ENCODE data around the gene C8B. TPM values are rescaled to one million over a fixed set of nuclear protein-coding genes. Genes with fewer than 3 reads are reported as not detected.

Gene C8B
- total RNA-seq, 1 experiment from 2014 or later = not detected

- Histone ChIP-seq H3K4me3 (ENCODE audit: low read depth, low read length) (no peak overlapping the region), H3K9me3 (no peaks in the 10 kb centered on the region), H3K36me3 (ENCODE audit: control insufficient read depth, insufficient read depth, low read length) (no peaks in the 10 kb centered on the region), H3K4me1 (no peaks in the 10 kb centered on the region), H3K27me3 (replicated peaks; ENCODE audit: control insufficient read depth, insufficient read depth, low read length) (no peaks in the 10 kb centered on the region)
- POLR2A ChIA-PET = no interaction called here
- no peak for DNase-seq
- intact Hi-C loops (cut with micrococcal nuclease; ENCODE audit: unreplicated experiment) = no loop called here
- H3K27me3 Mint-ChIP-seq (ENCODE audit: insufficient read depth, unreplicated experiment) = no peaks in the 10 kb centered on the region
- H3K4me1 Mint-ChIP-seq (ENCODE audit: low read depth, unreplicated experiment) = no peaks in the 10 kb centered on the region
- H3K27ac Mint-ChIP-seq (ENCODE audit: unreplicated experiment) = no peak overlapping the region
- TF ChIP-seq, protein P1, sequence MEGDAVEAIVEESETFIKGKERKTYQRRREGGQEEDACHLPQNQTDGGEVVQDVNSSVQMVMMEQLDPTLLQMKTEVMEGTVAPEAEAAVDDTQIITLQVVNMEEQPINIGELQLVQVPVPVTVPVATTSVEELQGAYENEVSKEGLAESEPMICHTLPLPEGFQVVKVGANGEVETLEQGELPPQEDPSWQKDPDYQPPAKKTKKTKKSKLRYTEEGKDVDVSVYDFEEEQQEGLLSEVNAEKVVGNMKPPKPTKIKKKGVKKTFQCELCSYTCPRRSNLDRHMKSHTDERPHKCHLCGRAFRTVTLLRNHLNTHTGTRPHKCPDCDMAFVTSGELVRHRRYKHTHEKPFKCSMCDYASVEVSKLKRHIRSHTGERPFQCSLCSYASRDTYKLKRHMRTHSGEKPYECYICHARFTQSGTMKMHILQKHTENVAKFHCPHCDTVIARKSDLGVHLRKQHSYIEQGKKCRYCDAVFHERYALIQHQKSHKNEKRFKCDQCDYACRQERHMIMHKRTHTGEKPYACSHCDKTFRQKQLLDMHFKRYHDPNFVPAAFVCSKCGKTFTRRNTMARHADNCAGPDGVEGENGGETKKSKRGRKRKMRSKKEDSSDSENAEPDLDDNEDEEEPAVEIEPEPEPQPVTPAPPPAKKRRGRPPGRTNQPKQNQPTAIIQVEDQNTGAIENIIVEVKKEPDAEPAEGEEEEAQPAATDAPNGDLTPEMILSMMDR (IDR thresholded peaks at IDR 0.05; ENCODE audit: insufficient read depth in 1 of 2, low read depth in 1 of 2, low read length in 1 of 2, severe bottlenecking in 1 of 2, unreplicated experiment in 1 of 2) = no peak
- H3K4me3 Mint-ChIP-seq (ENCODE audit: unreplicated experiment) = no peak overlapping the region
- no peaks in the 10 kb centered on the region for H3K9me3 Mint-ChIP-seq (ENCODE audit: unreplicated experiment)
- H3K36me3 Mint-ChIP-seq (ENCODE audit: insufficient read depth, unreplicated experiment) = no peaks in the 10 kb centered on the region
- BruUV-seq (replicated peaks) = no TSS peak
- CTCF ChIA-PET = interaction anchor here (0.7 kb wide), 1 partner anchor 121 kb away, joined by 3 read pairs; no protein-coding TSS in a partner anchor
Observed at GRCh38 chr1:56898005-56898373, 67.8 kb downstream of the C8B start.

DNA sequence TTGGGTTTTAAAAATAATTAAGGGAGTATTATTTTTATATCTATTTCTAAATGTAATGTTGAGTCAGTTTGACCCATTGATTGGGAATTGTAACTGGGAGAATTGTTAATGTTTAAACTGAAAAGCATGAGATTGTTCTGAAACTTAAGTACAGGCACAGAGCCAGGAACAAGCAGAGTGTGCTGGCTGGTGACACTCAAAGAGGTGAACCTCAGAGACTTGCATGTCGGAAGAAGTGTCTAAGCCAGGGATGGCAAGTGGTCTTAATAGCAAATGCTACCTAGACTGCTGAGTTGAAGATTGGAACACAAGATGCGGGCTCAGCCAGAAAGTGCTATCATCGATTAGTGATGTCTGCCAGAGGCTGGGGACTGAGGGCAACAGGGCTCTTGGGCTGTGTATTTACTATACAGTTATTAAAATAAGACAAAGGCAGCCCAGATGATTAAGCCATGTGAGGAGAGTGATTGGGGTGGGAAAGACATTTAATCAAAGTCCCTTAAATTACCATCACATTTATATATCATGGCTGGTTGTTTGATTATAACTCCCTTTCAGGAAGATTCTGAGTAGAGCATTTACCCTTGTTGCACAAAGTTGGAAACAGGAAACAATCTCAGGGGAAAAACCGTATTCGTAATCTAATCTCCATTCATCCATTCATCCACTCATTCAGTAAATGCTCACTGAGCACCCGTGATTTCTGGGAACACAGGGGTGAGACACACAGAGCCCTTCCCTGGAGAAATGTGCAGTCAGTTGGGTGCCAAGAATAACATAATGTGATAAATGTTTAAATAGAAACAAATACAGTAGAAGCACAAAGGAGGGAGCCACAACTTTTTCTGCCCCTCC is 68.4 kb downstream of the C8B start:
- Histone ChIP-seq H3K9me3 (no peaks in the 10 kb centered on the region), H3K36me3 (ENCODE audit: control insufficient read depth, insufficient read depth, low read length) (no peaks in the 10 kb centered on the region), H3K4me1 (no peaks in the 10 kb centered on the region), H3K4me3 (ENCODE audit: low read depth, low read length) (no peak overlapping the region), H3K27me3 (replicated peaks; ENCODE audit: control insufficient read depth, insufficient read depth, low read length) (no peaks in the 10 kb centered on the region)
- TF ChIP-seq, protein P1 (IDR thresholded peaks at IDR 0.05; ENCODE audit: insufficient read depth in 1 of 2, low read depth in 1 of 2, low read length in 1 of 2, severe bottlenecking in 1 of 2, unreplicated experiment in 1 of 2) = no peak
- H3K9me3 Mint-ChIP-seq (ENCODE audit: unreplicated experiment) = no peaks in the 10 kb centered on the region
- H3K4me3 Mint-ChIP-seq (ENCODE audit: unreplicated experiment) = no peak overlapping the region
- DNase-seq = no peak
- no peak overlapping the region for H3K27ac Mint-ChIP-seq (ENCODE audit: unreplicated experiment)
- ChIA-PET CTCF (no interaction called here), POLR2A (no interaction called here)
- H3K36me3 Mint-ChIP-seq (ENCODE audit: insufficient read depth, unreplicated experiment) = no peaks in the 10 kb centered on the region
- no TSS peak for BruUV-seq (replicated peaks)
- intact Hi-C loops (cut with micrococcal nuclease; ENCODE audit: unreplicated experiment) = no loop called here
- H3K27me3 Mint-ChIP-seq (ENCODE audit: insufficient read depth, unreplicated experiment) = no peaks in the 10 kb centered on the region
- H3K4me1 Mint-ChIP-seq (ENCODE audit: low read depth, unreplicated experiment) = no peaks in the 10 kb centered on the region

DNA sequence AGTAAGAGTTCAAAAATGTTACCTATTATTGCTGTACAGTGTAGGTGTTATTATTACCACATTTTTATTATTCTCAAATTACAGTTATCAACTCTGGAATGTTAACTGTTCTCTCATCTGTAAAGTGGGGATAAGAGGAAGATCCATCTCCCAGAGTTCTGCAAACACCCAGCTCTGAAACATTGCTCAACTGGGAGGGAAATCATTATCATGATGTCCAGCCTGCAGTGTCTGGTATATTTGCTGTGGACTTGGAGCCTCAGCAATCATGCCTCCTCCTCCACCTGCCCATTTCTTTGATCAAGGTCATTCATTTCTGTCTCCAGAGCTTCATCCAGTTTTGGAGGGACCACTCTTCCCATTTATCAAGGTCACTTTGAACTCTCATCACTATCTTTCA is 71.8 kb downstream of the C8B start:
- H3K4me3 Mint-ChIP-seq (ENCODE audit: unreplicated experiment) = no peak overlapping the region
- POLR2A ChIA-PET = no interaction called here

More for the DNA sequence above, 71.8 kb downstream of the C8B start:
- H3K27me3 ChIP-seq (replicated peaks; ENCODE audit: control insufficient read depth, insufficient read depth, low read length) = no peaks in the 10 kb centered on the region
- no peak overlapping the region for H3K4me3 ChIP-seq (ENCODE audit: low read depth, low read length)
- H3K4me1 ChIP-seq = no peaks in the 10 kb centered on the region
- no peaks in the 10 kb centered on the region for H3K9me3 ChIP-seq
- BruUV-seq (replicated peaks) = no TSS peak
- TF ChIP-seq, protein P1 (IDR thresholded peaks at IDR 0.05; ENCODE audit: insufficient read depth in 1 of 2, low read depth in 1 of 2, low read length in 1 of 2, severe bottlenecking in 1 of 2, unreplicated experiment in 1 of 2) = no peak
- no peak for DNase-seq
- H3K27me3 Mint-ChIP-seq (ENCODE audit: insufficient read depth, unreplicated experiment) = no peaks in the 10 kb centered on the region
- H3K9me3 Mint-ChIP-seq (ENCODE audit: unreplicated experiment) = no peaks in the 10 kb centered on the region
- intact Hi-C loops (cut with micrococcal nuclease; ENCODE audit: unreplicated experiment) = no loop called here
- H3K4me1 Mint-ChIP-seq (ENCODE audit: low read depth, unreplicated experiment) = no peaks in the 10 kb centered on the region
- CTCF ChIA-PET = no interaction called here
- H3K27ac Mint-ChIP-seq (ENCODE audit: unreplicated experiment) = no peak overlapping the region
- H3K36me3 Mint-ChIP-seq (ENCODE audit: insufficient read depth, unreplicated experiment) = no peaks in the 10 kb centered on the region
- no peaks in the 10 kb centered on the region for H3K36me3 ChIP-seq (ENCODE audit: control insufficient read depth, insufficient read depth, low read length)

Measured in Caco-2 (cell line).